ENCODE results near the gene RIMBP2.

RIMBP2 gene

GRCh38 chr12:130498589-130499385, 217.3 kb downstream of the RIMBP2 start:
- DNase-seq, result no peak

- DNase-seq, result no peak
Measured at GRCh38 chr12:130497991-130498390, 218.1 kb downstream of the RIMBP2 start.

GRCh38 chr12:130497321-130497720, 218.8 kb downstream of the RIMBP2 start:
- no peak for DNase-seq

GRCh38 chr12:130496516-130497120, 219.5 kb downstream of the RIMBP2 start:
- no peak for DNase-seq

GRCh38 chr12:130495156-130495555, 220.9 kb downstream of the RIMBP2 start:
- DNase-seq, result no peak

- DNase-seq, result no peak
Measured at GRCh38 chr12:130494736-130495135, 221.4 kb downstream of the RIMBP2 start.

GRCh38 chr12:130493951-130494350, 222.1 kb downstream of the RIMBP2 start:
- DNase-seq, result no peak

GRCh38 chr12:130491421-130492357, 224.4 kb downstream of the RIMBP2 start:
- no peak for DNase-seq

- no peak for DNase-seq
Measured at GRCh38 chr12:130490674-130491073, 225.4 kb downstream of the RIMBP2 start.

- no peak for DNase-seq
Measured at GRCh38 chr12:130489293-130489692, 226.8 kb downstream of the RIMBP2 start.

GRCh38 chr12:130488358-130488710, 227.8 kb downstream of the RIMBP2 start:
- no peak for DNase-seq

GRCh38 chr12:130487636-130488357, 228.3 kb downstream of the RIMBP2 start:
- no peak for DNase-seq

GRCh38 chr12:130486891-130487416, 229.1 kb downstream of the RIMBP2 start:
- DNase-seq, result no peak

- DNase-seq, result no peak
Measured at GRCh38 chr12:130486146-130486435, 230.0 kb downstream of the RIMBP2 start.

GRCh38 chr12:130485291-130486145, 230.6 kb downstream of the RIMBP2 start:
- no peak for DNase-seq

- no peak for DNase-seq
Measured at GRCh38 chr12:130484221-130484620, 231.9 kb downstream of the RIMBP2 start.

GRCh38 chr12:130483616-130484180, 232.4 kb downstream of the RIMBP2 start:
- no peak for DNase-seq

GRCh38 chr12:130482448-130482847, 233.7 kb downstream of the RIMBP2 start:
- no peak for DNase-seq

- no peak for DNase-seq
Measured at GRCh38 chr12:130481392-130481879, 234.7 kb downstream of the RIMBP2 start.

GRCh38 chr12:130480887-130481286, 235.2 kb downstream of the RIMBP2 start:
- DNase-seq, result no peak

- no peak for DNase-seq
Measured at GRCh38 chr12:130480231-130480630, 235.9 kb downstream of the RIMBP2 start.

Data from stimulated activated naive CD4-positive, alpha-beta T cell (primary cell).